ENCODE data around the gene ENTHD1. TPM values are rescaled to one million over a fixed set of nuclear protein-coding genes. Genes with fewer than 3 reads are reported as not detected.

Gene ENTHD1
- total RNA-seq, 1 experiment from 2014 or later: not detected

DNA sequence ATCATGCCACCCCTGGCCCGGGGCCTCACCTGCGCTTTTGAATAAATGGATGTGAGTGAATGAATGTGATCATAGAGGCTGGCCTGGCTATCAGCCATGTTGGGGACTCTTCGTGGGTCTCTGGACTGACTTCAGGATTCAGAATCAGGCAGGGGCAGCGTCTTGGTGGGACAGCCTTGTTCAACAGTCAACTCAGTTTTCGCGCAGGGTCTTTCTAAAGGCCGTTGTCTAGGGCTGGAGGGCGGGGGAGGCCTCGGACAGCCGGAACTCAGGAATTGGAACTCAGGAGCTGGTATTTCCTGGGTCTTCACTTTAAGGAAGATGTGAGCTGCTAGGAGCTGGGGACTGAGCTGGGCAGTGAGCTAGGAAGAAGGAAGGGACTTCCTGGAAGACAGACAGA lies 177.0 kb downstream of the ENTHD1 start:
- no peak for DNase-seq (ENCODE audit: low spot score)

DNA sequence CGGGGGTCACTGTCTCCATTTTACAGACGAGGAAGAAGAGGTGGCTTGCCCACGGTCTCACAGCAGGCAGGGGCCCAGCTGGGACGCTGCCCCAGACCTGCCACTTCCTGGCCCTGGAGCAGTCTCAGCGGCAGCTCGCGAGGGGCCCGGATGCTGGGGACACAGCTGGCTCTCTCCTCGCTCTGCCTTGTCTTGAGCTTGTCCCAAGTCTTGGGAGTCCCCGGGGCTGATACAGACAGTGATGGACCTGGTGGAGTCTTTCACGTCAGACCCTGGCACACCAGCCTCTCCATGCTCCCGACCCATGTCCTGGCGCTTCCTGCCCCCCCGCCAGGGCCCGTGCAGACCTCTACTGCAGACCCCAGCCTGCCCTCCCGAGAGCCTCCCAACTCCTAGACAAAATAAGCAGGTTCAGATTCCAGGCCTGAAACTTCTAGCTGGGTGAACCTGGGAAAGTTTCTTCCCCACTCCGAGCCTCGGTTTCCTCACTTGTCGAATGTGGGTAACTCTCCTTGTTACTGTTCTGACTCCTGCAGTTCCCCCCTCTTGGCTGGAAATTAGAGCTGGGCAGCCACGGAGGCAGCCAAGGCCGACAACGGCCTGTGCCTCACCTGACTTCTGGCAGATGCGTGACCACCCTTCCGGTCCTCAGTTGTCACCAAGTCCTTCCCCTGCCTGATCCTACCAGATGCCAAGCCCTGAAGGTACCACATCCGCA lies 177.6 kb downstream of the ENTHD1 start:
- DNase-seq (ENCODE audit: low spot score): no peak

- DNase-seq (ENCODE audit: low spot score): no peak
Measured at GRCh38 chr22:39714321-39714720, 179.2 kb downstream of the ENTHD1 start.

DNA sequence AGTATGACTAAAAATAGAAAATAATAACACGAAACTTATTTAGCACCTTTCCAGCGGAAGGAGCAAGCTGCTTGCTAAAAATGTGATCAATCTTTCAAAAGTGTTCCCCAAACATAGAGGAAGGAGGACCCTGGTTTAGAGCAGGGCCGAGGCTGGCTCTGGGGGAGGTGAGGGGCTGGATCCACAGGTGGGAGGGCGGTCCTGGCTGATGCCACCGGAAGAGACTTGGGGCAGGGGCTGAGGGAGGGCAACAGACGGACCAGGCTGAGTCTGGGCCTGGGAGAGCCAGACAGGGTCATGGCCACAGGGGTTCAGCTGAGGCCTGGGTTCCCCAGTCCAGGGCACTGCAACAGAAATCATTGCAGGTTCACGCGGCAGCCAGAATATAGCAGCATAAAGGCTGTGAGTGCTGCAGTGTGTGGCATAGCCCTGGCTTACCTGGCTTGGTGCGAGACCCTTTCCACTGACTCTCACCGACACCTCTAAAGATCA lies 179.7 kb downstream of the ENTHD1 start:
- DNase-seq (ENCODE audit: low spot score): no peak

DNA sequence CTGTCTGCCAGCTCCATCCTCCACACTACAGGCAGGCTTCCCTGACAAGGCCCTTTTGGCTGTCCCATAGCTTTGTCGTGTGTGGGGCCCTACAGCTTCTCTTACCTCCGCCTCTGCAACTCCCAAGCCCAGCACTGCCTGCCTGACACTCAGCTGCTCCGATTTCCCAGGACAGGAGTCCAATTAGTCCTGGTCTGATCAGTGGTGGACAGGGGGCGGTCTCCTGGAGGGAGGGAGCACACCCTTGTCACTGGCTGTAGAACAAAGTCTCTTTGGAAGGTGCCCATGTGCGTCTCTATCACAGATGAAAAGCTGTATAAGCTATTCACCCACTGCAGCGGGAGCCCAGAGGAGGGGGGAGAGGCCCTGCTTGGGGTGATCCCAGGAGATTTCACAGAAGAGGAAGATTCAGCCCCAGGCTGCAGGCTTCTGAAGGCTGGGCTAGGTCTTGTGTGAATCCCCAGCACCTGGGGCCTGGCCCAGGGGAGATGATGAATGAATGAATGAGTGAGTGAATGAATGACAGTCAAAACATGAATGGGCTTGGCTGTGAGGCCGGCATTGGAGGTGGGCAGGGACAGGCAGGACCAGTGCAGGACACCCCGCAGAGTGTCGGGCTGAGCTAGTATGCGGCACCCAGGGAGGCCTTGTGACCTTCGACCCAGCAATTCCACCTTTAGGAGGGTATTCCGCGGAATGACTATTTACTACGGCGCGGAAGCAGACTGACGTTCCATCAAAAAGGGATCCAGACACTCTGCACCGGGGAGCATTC lies 180.6 kb downstream of the ENTHD1 start:
- no peak for DNase-seq (ENCODE audit: low spot score)

- no peak for DNase-seq (ENCODE audit: low spot score)
Measured at GRCh38 chr22:39712081-39712480, 181.5 kb downstream of the ENTHD1 start.

- no peak for DNase-seq (ENCODE audit: low spot score)
Measured at GRCh38 chr22:39710380-39711150, 183.0 kb downstream of the ENTHD1 start.

DNA sequence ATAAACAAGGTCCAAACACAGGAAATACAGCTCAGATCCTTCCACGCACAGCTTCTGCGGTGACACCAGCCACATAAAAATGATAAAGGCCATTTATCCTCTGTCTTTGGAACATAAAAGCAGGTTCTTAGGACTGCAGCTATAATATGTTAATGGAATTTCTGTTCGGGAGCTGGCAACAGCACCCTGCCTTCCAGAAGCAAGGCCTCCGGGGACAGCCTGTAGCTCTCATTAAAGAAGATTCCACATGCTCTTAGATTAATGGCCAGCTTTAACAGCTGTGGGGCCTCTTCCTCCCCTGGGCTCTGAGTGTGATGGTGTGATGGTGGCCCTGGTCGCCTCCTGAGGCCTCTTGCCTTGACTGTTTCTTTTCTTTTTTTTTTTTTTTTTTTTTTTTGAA lies 185.7 kb downstream of the ENTHD1 start:
- no peak for DNase-seq (ENCODE audit: low spot score)

- no peak for DNase-seq (ENCODE audit: low spot score)
Measured at GRCh38 chr22:39707351-39707750, 186.2 kb downstream of the ENTHD1 start.

DNA sequence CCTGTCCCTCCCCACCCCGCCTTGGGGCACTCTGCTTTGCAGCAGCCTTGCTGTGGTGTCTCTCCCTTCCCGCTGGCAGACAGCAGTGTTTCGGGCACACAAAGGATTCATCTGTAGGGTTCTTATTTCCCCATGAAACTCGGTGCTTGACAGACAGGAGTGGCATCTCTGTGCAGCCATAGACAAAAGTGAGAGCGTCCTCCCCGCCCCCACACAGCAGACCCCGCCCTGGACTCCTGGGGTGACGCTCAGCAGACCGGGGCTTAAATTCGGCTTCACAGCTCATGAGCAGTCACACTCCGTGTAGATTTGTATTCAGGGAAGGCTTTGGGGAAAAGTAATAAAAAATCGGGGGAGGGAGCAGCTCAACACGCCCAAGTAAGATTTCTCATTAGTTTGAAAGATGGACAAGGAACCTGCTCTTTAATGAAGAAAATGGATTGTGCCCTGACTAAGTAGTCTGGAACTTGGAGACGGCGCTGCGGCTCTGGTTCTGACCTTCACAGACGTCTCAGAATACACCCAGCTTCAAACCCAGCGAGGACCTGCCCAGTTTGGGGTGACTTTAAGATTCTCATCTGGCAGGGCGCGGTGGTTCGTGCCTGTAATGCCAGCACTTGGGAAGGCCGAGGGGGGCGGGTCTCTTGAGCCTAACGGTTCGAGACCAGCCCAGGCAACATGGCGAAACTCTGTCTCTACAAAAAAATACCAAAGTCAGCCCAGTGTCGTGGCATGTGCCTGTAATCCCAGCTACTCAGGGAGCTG lies 187.0 kb downstream of the ENTHD1 start:
- no peak for DNase-seq (ENCODE audit: low spot score)

- DNase-seq (ENCODE audit: low spot score): no peak
Measured at GRCh38 chr22:39705386-39705785, 188.2 kb downstream of the ENTHD1 start.

DNA sequence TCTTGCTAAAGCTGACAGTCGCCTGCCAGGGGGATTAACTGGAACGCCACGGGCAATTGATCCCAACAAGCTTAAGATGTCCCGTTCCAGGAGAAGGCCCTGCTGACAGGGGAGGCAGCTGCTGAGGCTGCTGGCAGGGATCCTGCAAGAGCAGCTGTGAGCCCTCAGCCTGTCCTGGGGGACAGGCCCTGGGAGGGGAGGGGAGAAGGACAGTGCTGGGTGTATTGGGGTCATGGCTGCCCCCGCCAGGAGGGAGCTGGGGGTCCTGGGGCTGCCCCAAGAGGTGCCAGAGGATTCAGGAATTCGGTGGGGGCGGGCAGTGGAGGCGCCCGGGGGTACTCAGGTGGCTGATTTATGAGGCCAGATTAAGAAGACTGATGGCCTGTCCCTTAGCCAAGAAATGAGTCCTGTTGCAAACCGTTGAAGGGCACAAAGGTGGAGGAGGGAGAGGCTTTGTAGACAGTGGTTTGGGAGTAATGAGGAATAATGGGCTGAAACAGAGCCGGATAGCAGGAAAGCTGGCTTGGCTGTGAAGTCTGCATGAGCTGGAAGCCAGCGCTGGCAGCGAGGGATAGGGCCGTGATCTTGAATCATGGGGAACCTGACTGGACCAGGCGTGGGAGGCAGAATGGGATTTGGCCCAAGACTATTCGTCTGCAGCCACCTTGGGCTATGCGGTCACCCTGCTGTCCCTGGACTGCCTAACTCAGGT lies 189.5 kb downstream of the ENTHD1 start:
- DNase-seq (ENCODE audit: low spot score): no peak

- DNase-seq (ENCODE audit: low spot score): no peak
Measured at GRCh38 chr22:39703091-39703490, 190.5 kb downstream of the ENTHD1 start.

- no peak for DNase-seq (ENCODE audit: low spot score)
Measured at GRCh38 chr22:39700565-39700964, 193.0 kb downstream of the ENTHD1 start.

DNA sequence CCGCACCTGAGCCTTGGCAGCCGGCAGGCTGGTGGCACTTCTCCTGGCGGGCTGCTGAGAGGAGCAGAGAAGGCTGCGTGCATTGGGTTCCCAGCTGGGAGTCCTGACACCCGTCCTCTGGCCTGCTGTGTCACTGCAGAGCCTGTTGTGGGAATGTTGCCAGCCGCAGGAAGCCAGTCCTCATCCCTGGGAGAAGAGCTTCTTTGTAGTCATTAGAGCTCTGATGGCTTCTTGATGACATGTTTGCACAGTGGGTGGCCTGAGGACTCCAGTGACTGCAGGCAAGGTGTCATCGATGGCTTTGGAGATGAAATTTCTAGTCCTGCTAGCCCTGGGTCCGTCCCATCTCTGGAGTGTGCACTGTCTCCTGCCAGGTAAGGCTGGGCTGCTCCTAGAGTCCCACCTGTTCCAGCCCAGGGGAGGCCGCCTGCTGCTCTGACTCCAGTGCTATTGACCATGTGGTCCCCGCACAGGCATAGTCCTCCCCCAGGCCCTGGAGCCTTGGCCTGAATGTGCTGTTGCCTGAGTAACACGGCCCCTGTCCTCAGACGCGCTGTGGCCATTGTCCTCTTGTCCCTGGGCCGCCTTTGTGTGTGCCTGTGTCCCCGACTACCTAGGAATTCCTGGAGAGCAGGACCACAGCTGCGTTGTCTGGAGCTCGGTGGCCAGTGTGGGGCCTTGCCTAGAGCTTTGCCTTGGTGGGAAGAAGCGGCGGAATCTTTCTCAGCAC lies 193.8 kb downstream of the ENTHD1 start:
- DNase-seq (ENCODE audit: low spot score): no peak

DNA sequence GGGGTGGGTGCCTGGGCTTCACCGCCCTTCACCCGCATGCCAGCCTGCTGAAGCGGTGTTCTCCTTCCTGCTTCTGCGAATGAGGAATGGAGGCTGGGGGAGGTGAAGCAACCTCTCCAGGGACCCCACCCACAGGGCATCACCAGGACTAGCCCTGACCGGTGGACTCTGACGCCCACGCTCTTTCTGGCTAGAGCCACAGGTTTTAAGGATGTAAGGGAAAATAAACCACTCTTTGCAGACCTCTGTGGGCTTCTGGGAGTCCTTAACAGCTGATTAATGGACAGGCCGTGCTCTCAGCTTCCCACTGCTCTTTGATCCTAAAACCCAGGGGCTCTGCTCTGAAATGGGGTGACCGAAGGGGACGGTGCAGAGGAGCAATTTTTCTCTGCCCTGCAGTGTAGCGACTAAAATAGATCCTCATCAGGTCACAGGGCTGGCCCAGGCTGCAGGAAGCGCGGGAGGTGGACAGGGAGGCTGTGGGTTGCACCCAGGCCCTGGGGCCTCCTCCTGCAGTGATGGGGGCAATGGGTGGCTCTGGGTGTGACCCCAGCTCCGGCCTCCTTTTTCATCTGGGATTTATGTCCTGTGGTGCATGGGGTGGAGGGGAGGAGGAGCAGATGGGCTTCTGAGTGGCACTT lies 195.7 kb downstream of the ENTHD1 start:
- DNase-seq (ENCODE audit: low spot score): no peak

GRCh38 chr22:39693943-39694500 lies 199.5 kb downstream of the ENTHD1 start:
- DNase-seq (ENCODE audit: low spot score): no peak
